ENCODE data around the gene DHX30. TPM values are rescaled to one million over a fixed set of nuclear protein-coding genes. Genes with fewer than 3 reads are reported as not detected.

The DHX30 gene
- total and polyA plus RNA-seq, 2 of the 4 experiments (the other 2 are of a cell fraction), result 55.6 to 57.2 TPM

GRCh38 chr3:47849699-47850563 is 47.0 kb downstream of the DHX30 start:
- H3K4me3 ChIP-seq (ENCODE audit: insufficient read depth, low read depth, low read length), result no peak overlapping the region
- no peak overlapping the region for H4K8ac ChIP-seq (ENCODE audit: low read depth in 2 of 2, low read length in 2 of 2)
- H2BK5ac ChIP-seq (ENCODE audit: low read depth, low read length, poor library complexity, severe bottlenecking), result no peak overlapping the region
- H3K27me3 ChIP-seq (ENCODE audit: control insufficient read depth, insufficient read depth, low read length), result no peaks in the 10 kb centered on the region
- no peak overlapping the region for H3K18ac ChIP-seq (ENCODE audit: low read depth, low read length)
- no peak overlapping the region for H2BK15ac ChIP-seq (ENCODE audit: low read depth, low read length)
- no peak overlapping the region for H3K14ac ChIP-seq (replicated peaks; ENCODE audit: low read depth, low read length)
- H3K23ac ChIP-seq (ENCODE audit: low read depth, low read length), result no peak overlapping the region
- H4K5ac ChIP-seq (ENCODE audit: low read depth, low read length), result no peak overlapping the region
- no TSS peak for BruUV-seq (replicated peaks)
- no peak overlapping the region for H4K91ac ChIP-seq (ENCODE audit: insufficient read depth, low read depth, low read length)
- no peak overlapping the region for H3K4me2 ChIP-seq (ENCODE audit: low read depth, low read length)
- peaks cover 2% of the 10 kb centered on the region; the same call in 1 of the 2 replicates for H3K4me1 ChIP-seq (ENCODE audit: control insufficient read depth, insufficient read depth, low read length)
- H3K9me1 ChIP-seq (ENCODE audit: insufficient read depth, low read length), result peaks cover 4% of the 10 kb centered on the region; the same call in 1 of the 2 replicates
- in situ Hi-C loops (cut with MboI; ENCODE audit: low sequenced_read_pairs), result no loop called here
- no peak overlapping the region for H2BK120ac ChIP-seq (ENCODE audit: low read depth, low read length)
- DNase-seq (peak; percentile 49), ATAC-seq (ENCODE audit: low read depth) (peak; percentile 79)
- TF ChIP-seq USF2 (IDR thresholded peaks at IDR 0.05; ENCODE audit: low read depth, low read length) (no peak), SMC3 (IDR thresholded peaks at IDR 0.05; ENCODE audit: low read depth, low read length) (peak; percentile 15; the same call in 1 of the 2 replicates), RAD21 (IDR thresholded peaks at IDR 0.05; ENCODE audit: low read length) (peak; percentile 33; the same call in 1 of the 2 replicates), CTCF (conservative IDR thresholded peaks at IDR 0.05; ENCODE audit: low read depth, low read length) (peak; percentile 51), POLR2A (IDR thresholded peaks at IDR 0.05; ENCODE audit: low read depth, low read length) (peak; percentile 26; the same call in 1 of the 2 replicates), NFE2L2 (IDR thresholded peaks at IDR 0.05; ENCODE audit: low read depth, low read length) (no peak), ELK1 (IDR thresholded peaks at IDR 0.05; ENCODE audit: borderline replicate concordance, low read depth, low read length) (no peak)
- no peaks in the 10 kb centered on the region for H3K9me3 ChIP-seq (ENCODE audit: control insufficient read depth, insufficient read depth, low read length)
- H4K20me1 ChIP-seq (ENCODE audit: insufficient read depth, low read length), result peaks cover 65% of the 10 kb centered on the region
- intact Hi-C loops (cut with micrococcal nuclease), result loop anchor here (1.0 to 5.0 kb wide), 2 partner anchors 140 to 307 kb away; no protein-coding TSS in a partner anchor
- H3K4ac ChIP-seq (ENCODE audit: low read depth, low read length), result no peak overlapping the region
- H2AFZ ChIP-seq (replicated peaks; ENCODE audit: low read length, poor library complexity), result peak overlapping the region; percentile 3
- no peak overlapping the region for H2BK20ac ChIP-seq (ENCODE audit: low read depth, low read length)
- peaks cover 0 to 6% of the 10 kb centered on the region in 2 experiments; a peak in 2 of 4 replicates for H3K79me1 ChIP-seq (ENCODE audit: low read depth in 1 of 2, low read length in 2 of 2)
- POLR2A ChIA-PET (ENCODE audit: unreplicated experiment), result no interaction called here
- H3K27ac ChIP-seq (ENCODE audit: insufficient read depth, low read length), result no peak overlapping the region
- no peak overlapping the region for H3K9ac ChIP-seq (ENCODE audit: low read depth, low read length)
- CTCF ChIA-PET, result interaction anchor here (0.6 to 1.5 kb wide), 6 partner anchors 11 to 308 kb away, joined by 3 to 4 read pairs (median 3); no protein-coding TSS in a partner anchor
- no peak overlapping the region for H2AK9ac ChIP-seq (replicated peaks; ENCODE audit: low read depth, low read length, poor library complexity)
- peaks cover 92% of the 10 kb centered on the region for H3K36me3 ChIP-seq (ENCODE audit: control insufficient read depth, insufficient read depth, low read length)
- 89% methylated on average over 13 of the region's 35 CpGs; no CpG with 5 or more reads in 1 of the 2 experiments for WGBS, 2 experiments (ENCODE audit: extremely low coverage in 2 of 2, insufficient read length in 1 of 2)
- H3K56ac ChIP-seq (ENCODE audit: extremely low read depth, insufficient read depth, low read length), result no peak overlapping the region
- no peak overlapping the region for H2AK5ac ChIP-seq (ENCODE audit: low read depth, low read length)
- dilution Hi-C loops (cut with HindIII; ENCODE audit: low sequenced_read_pairs, unreplicated experiment), result no loop called here

Measured in IMR-90 (cell line).